Naive thymus-derived CD4-positive, alpha-beta T cell (primary cell): ENCODE measurements around the gene CTCFL. TPM values are rescaled to one million over a fixed set of nuclear protein-coding genes. Genes with fewer than 3 reads are reported as not detected.

Source experiments
- ATAC-seq: fragments of 150-1000 bp; cut with Tn5 transposase; 2 replicates; pipeline ENCODE4 v1.10.0; 2021; ENCODE audit warnings: mild to moderate bottlenecking, moderate library complexity
- CTCF ChIA-PET: fragments of 350-600 bp; sonication (Branson Sonifier 250); formaldehyde crosslinking; loops from one replicate; lab custom pipeline; 2021; ENCODE audit warnings: antibody characterized with exemption; lab: Charles Lee
- POLR2A ChIA-PET: fragments of 350-600 bp; sonication (Branson Sonifier 250); formaldehyde crosslinking; loops from one replicate; lab custom pipeline; 2021; ENCODE audit warnings: antibody characterized with exemption, inconsistent platforms; lab: Charles Lee
- DNase-seq, 9 donors: peaks; one replicate each; pipeline versions ENCODE4 v3.0.0 to v3.0.0-alpha.2; 2020 to 2022; ENCODE audit warnings: mixed read lengths in 1 of 9
- H3K27ac ChIP-seq: one replicate; pipeline ENCODE4 v1.7.0; 2013; ENCODE audit warnings: mild to moderate bottlenecking, low read depth, low read length, moderate library complexity
- H3K27me3 ChIP-seq, 2 donors: one replicate each; pipeline ENCODE4 v1.7.0; 2013; ENCODE audit warnings: low read length in 2 of 2, mild to moderate bottlenecking in 2 of 2, moderate library complexity in 2 of 2; ENCODE audit not compliant: control insufficient read depth in 2 of 2, insufficient read depth in 2 of 2
- H3K36me3 ChIP-seq, 3 experiments: 1 replicate in 2 of 3; 2 replicates in 1 of 3; pipeline ENCODE4 v1.7.0; 2013; ENCODE audit warnings: low read length in 3 of 3, mild to moderate bottlenecking in 3 of 3, moderate library complexity in 1 of 3; ENCODE audit not compliant: insufficient read depth in 3 of 3, control insufficient read depth in 2 of 3
- H3K4me1 ChIP-seq, 2 donors: one replicate each; pipeline ENCODE4 v1.7.0; 2013; ENCODE audit warnings: low read length in 2 of 2, mild to moderate bottlenecking in 2 of 2, moderate library complexity in 1 of 2; ENCODE audit not compliant: control insufficient read depth in 2 of 2, insufficient read depth in 2 of 2
- H3K4me3 ChIP-seq: 2 replicates; pipeline ENCODE4 v1.7.0; 2013; ENCODE audit warnings: mild to moderate bottlenecking, low read length
- H3K9me3 ChIP-seq, 3 experiments: 1 replicate in 2 of 3; 2 replicates in 1 of 3; pipeline ENCODE4 v1.7.0; 2013; ENCODE audit warnings: low read length in 3 of 3; ENCODE audit not compliant: control insufficient read depth in 2 of 3
- H3K27ac Mint-ChIP-seq, 9 donors: one replicate each; pipeline ENCODE4 v1.8.0; 2020 to 2022; ENCODE audit warnings: mixed read lengths in 9 of 9, mild to moderate bottlenecking in 8 of 9, moderate library complexity in 5 of 9, inconsistent platforms in 2 of 9
- H3K27me3 Mint-ChIP-seq, 5 donors: one replicate each; pipeline ENCODE4 v1.8.0; 2021 to 2022; ENCODE audit warnings: mixed read lengths in 5 of 5, mild to moderate bottlenecking in 1 of 5
- H3K36me3 Mint-ChIP-seq, 5 donors: one replicate each; pipeline ENCODE4 v1.8.0; 2020 to 2022; ENCODE audit warnings: mixed read lengths in 5 of 5, mild to moderate bottlenecking in 3 of 5, inconsistent platforms in 1 of 5
- H3K4me1 Mint-ChIP-seq, 7 donors: one replicate each; pipeline ENCODE4 v1.8.0; 2020 to 2022; ENCODE audit warnings: mixed read lengths in 7 of 7, mild to moderate bottlenecking in 3 of 7, inconsistent platforms in 1 of 7
- H3K4me3 Mint-ChIP-seq, 10 donors: one replicate each; pipeline ENCODE4 v1.8.0; 2020 to 2022; ENCODE audit warnings: mild to moderate bottlenecking in 10 of 10, mixed read lengths in 10 of 10, moderate library complexity in 6 of 10, inconsistent platforms in 2 of 10
- H3K9me3 Mint-ChIP-seq, 11 donors: one replicate each; pipeline ENCODE4 v1.8.0; 2020 to 2022; ENCODE audit warnings: mixed read lengths in 11 of 11, mild to moderate bottlenecking in 4 of 11, inconsistent platforms in 1 of 11, moderate library complexity in 1 of 11
- intact Hi-C, 2 donors: fragments of 100-400 bp; cut with micrococcal nuclease; formaldehyde crosslinking; loops; one replicate each; pipeline ENCODE4 v1.15.1; 2023
- polyA plus RNA-seq, 2 donors: library from polyadenylated mRNA; unstranded; fragments of 300-500 nt; fragmentation: Illumina TruSeq; gene quantifications; one replicate each; pipeline ENCODE4 v1.2.3, GENCODE V29; 2021
- total RNA-seq, 6 experiments: library from RNA in 5 of 6; stranded (reverse) in 5 of 6; gene quantifications; 1 replicate in 5 of 6; 2 replicates in 1 of 6; pipeline ENCODE4 v1.2.3 and lab custom pipeline; 2021 to 2026

The CTCFL gene
- total and polyA plus RNA-seq, 7 experiments from 2014 or later: not detected

DNA sequence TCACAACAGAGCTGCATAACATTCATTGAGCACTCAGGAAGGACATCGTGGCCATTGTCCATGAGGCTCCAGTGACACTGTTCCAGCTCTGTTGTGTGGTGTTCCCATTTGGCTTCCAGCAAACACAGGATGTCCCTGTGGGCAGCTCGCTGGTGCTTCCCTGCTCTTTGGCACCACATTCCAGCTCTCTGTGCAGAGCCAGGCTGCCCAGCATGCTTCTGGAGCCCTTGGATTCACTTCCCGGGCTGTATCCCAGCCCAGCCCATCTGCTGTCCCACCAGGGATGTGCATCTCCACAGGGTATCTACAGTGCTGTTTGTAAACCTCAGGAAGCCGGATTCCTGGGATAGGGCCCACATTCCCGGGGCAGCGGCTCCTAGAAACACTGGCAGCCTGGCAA lies 57.2 kb downstream of the CTCFL start:
- no peaks in the 10 kb centered on the region for H3K36me3 ChIP-seq
- ChIA-PET CTCF (interaction anchor here (0.7 kb wide), 1 partner anchor 92 kb away, joined by 4 read pairs; no protein-coding TSS in a partner anchor), POLR2A (interaction anchor here (1.0 kb wide), 1 partner anchor 9 kb away, joined by 3 read pairs; no protein-coding TSS in a partner anchor)
- no peaks in the 10 kb centered on the region for H3K27me3 ChIP-seq
- no peak for ATAC-seq
- no peaks in the 10 kb centered on the region for H3K36me3 Mint-ChIP-seq
- H3K27me3 Mint-ChIP-seq: no peaks in the 10 kb centered on the region
- H3K9me3 ChIP-seq: no peaks in the 10 kb centered on the region
- no peak for DNase-seq
- no peak overlapping the region for H3K27ac Mint-ChIP-seq
- peaks cover 0 to 19% (median 2%) of the 10 kb centered on the region in 7 donors for H3K4me1 Mint-ChIP-seq
- no peaks in the 10 kb centered on the region for H3K4me1 ChIP-seq
- H3K4me3 ChIP-seq: no peak overlapping the region
- no peak overlapping the region for H3K27ac ChIP-seq
- H3K9me3 Mint-ChIP-seq: no peaks in the 10 kb centered on the region
- no peak overlapping the region for H3K4me3 Mint-ChIP-seq
- intact Hi-C loops: no loop called here

DNA sequence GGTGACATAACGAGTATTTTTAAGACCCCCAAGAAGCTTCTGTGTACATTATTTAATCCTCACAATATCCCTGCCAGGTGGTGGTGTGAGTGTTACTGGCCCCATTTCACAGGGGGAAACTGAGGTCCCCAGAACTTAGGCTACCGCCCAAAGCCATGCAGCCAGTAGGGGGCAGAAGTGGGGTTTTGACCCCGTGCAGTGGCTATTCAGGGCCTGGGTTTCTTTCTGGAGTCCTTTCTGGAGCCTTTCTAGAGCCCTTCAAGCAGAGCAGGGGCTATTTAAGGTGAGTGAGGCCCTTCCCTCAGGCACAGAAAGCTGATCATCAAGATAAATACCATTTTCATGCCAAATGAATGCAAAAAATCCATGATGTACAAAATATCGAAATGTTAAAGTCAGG lies 59.0 kb downstream of the CTCFL start:
- CTCF ChIA-PET: interaction anchor here (0.6 kb wide), 1 partner anchor 153 kb away, joined by 3 read pairs; no protein-coding TSS in a partner anchor
- ATAC-seq (no peak), DNase-seq (no peak)
- Mint-ChIP-seq H3K27ac (no peak overlapping the region), H3K4me1 (peaks cover 0 to 17% (median 0%) of the 10 kb centered on the region in 7 donors), H3K27me3 (no peaks in the 10 kb centered on the region), H3K9me3 (no peaks in the 10 kb centered on the region), H3K36me3 (no peaks in the 10 kb centered on the region), H3K4me3 (no peak overlapping the region)
- no peaks in the 10 kb centered on the region for H3K4me1 ChIP-seq
- H3K27me3 ChIP-seq: no peaks in the 10 kb centered on the region
- H3K4me3 ChIP-seq: no peak overlapping the region
- POLR2A ChIA-PET: no interaction called here
- no peaks in the 10 kb centered on the region for H3K9me3 ChIP-seq
- H3K27ac ChIP-seq: no peak overlapping the region
- intact Hi-C loops: no loop called here
- no peaks in the 10 kb centered on the region for H3K36me3 ChIP-seq

DNA sequence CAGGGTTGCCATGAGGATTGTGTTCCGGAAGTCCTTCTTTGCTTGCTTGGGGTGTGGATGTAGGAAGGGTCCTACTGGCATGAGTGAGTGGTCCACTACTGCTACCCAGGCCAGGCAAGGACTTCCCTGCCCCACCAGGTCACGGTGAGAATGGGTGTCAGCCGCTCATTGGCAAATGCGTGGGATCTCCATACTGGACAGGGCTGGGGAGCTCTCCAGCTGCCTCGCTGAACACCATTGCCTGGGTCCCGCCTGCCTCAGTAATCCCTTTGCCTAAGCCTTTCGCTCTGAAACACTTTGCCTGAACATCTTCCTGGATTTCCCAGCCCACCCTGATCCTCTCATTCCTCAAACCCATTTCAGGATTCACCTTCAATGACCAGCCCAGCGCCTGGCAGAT lies 59.5 kb downstream of the CTCFL start:
- Mint-ChIP-seq H3K9me3 (no peaks in the 10 kb centered on the region), H3K4me1 (peaks cover 0 to 15% (median 0%) of the 10 kb centered on the region in 7 donors), H3K4me3 (no peak overlapping the region), H3K27ac (no peak overlapping the region), H3K36me3 (no peaks in the 10 kb centered on the region), H3K27me3 (no peaks in the 10 kb centered on the region)
- DNase-seq (no peak), ATAC-seq (no peak)
- no peak overlapping the region for H3K4me3 ChIP-seq
- H3K36me3 ChIP-seq: no peaks in the 10 kb centered on the region
- H3K27ac ChIP-seq: no peak overlapping the region
- intact Hi-C loops: no loop called here
- H3K4me1 ChIP-seq: no peaks in the 10 kb centered on the region
- ChIA-PET POLR2A (no interaction called here), CTCF (interaction anchor here (0.6 kb wide), 1 partner anchor 130 kb away, joined by 3 read pairs; no protein-coding TSS in a partner anchor)
- H3K9me3 ChIP-seq: no peaks in the 10 kb centered on the region
- H3K27me3 ChIP-seq: no peaks in the 10 kb centered on the region

DNA sequence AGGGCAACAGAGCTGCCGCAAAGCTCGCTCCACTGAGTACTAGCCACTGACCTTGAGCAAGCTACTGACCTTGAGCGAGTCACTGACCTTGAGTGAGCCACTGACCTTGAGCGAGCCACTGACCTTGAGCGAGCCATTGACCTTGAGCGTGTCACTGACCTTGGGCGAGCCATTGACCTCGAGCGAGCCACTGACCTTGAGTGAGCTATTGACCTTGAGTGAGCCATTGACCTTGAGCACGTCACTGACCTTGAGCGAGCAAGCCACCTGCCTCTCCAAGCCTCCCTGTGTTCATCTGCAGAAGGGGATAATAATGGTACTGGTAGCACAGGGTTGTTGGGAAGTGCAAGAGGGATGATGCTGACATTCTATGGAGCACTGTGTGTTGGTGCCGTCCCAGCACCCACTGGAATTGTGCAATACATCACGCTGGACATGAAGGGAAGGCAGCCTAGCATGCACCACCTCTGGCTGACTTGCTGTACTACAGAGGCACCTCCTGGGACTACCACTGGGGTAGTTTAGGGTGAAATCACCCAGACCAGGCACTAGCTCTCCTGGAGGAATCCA lies 60.2 kb downstream of the CTCFL start:
- H3K4me3 Mint-ChIP-seq: no peak overlapping the region
- Histone ChIP-seq H3K4me3 (no peak overlapping the region), H3K27ac (no peak overlapping the region), H3K4me1 (no peaks in the 10 kb centered on the region), H3K9me3 (no peaks in the 10 kb centered on the region), H3K36me3 (no peaks in the 10 kb centered on the region), H3K27me3 (no peaks in the 10 kb centered on the region)
- no peaks in the 10 kb centered on the region for H3K36me3 Mint-ChIP-seq
- intact Hi-C loops: no loop called here
- no peaks in the 10 kb centered on the region for H3K9me3 Mint-ChIP-seq
- CTCF ChIA-PET: interaction anchor here (0.6 to 1.1 kb wide), 2 partner anchors 14 to 130 kb away, joined by 3 to 5 read pairs; no protein-coding TSS in a partner anchor
- peak; percentile 74 for ATAC-seq
- POLR2A ChIA-PET: interaction anchor here (0.8 to 1.5 kb wide), 2 partner anchors 9 to 67 kb away, joined by 3 to 4 read pairs; no protein-coding TSS in a partner anchor
- DNase-seq: no peak
- H3K27ac Mint-ChIP-seq: no peak overlapping the region
- H3K27me3 Mint-ChIP-seq: no peaks in the 10 kb centered on the region
- peaks cover 0 to 15% (median 0%) of the 10 kb centered on the region in 7 donors for H3K4me1 Mint-ChIP-seq

DNA sequence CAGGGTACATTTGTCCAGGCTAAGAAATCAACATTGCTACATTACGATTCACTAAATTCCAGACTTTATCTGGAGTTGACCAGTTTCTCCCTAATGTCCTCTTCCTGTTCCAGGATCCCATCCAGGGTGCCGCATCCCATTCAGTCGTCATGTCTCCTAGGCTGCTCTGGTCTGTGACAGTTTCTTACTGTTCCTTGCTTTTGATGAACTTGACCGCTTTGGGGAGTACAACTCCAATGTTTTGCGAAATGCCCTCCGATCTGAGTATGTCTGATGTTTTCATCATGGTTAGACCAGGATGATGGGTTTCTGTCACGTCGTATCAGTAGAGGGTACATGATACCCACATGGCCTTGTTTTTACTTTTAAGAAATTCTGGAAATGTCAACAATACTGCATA lies 62.2 kb downstream of the CTCFL start:
- intact Hi-C loops: no loop called here
- H3K4me3 Mint-ChIP-seq: no peak overlapping the region
- H3K27me3 Mint-ChIP-seq: no peaks in the 10 kb centered on the region
- no peak for ATAC-seq
- no peaks in the 10 kb centered on the region for H3K9me3 Mint-ChIP-seq
- no peaks in the 10 kb centered on the region for H3K9me3 ChIP-seq
- POLR2A ChIA-PET: no interaction called here
- H3K27ac ChIP-seq: no peak overlapping the region
- DNase-seq: no peak
- peak overlapping the region in 1 of 9 donors; percentile 19 for H3K27ac Mint-ChIP-seq
- no peak overlapping the region for H3K4me3 ChIP-seq
- no peaks in the 10 kb centered on the region for H3K4me1 ChIP-seq
- H3K36me3 ChIP-seq: no peaks in the 10 kb centered on the region
- H3K36me3 Mint-ChIP-seq: no peaks in the 10 kb centered on the region
- no peaks in the 10 kb centered on the region for H3K27me3 ChIP-seq
- CTCF ChIA-PET: no interaction called here
- H3K4me1 Mint-ChIP-seq: peaks cover 0 to 15% (median 0%) of the 10 kb centered on the region in 7 donors

DNA sequence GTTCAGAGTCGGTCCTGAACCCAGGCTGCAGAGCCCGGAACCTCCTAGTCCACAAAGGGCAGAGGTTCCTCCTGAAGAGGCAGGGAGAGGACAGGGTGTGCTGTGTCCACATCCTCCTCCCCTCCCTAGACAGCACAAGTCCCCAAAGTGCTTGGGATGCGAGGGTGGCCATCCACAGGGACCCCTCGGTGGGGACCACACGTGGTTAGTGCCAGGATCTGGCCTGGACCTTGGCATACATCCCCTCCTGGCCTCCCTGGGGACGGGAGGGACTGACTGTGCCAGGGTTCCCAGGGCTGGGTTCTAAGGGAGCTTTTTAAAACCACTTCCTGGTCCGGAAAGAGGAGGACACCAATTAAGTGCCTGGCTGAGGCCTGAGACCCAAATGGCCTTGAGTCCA lies 63.2 kb downstream of the CTCFL start:
- POLR2A ChIA-PET: no interaction called here
- no peaks in the 10 kb centered on the region for H3K4me1 ChIP-seq

More for the DNA sequence above, 63.2 kb downstream of the CTCFL start:
- no peaks in the 10 kb centered on the region for H3K36me3 Mint-ChIP-seq
- Histone ChIP-seq H3K9me3 (no peaks in the 10 kb centered on the region), H3K27me3 (no peaks in the 10 kb centered on the region), H3K4me3 (no peak overlapping the region), H3K36me3 (no peaks in the 10 kb centered on the region), H3K27ac (no peak overlapping the region)
- peaks cover 0 to 15% (median 0%) of the 10 kb centered on the region in 7 donors for H3K4me1 Mint-ChIP-seq
- no peak for ATAC-seq
- intact Hi-C loops: no loop called here
- no peaks in the 10 kb centered on the region for H3K9me3 Mint-ChIP-seq
- no peak overlapping the region for H3K4me3 Mint-ChIP-seq
- H3K27ac Mint-ChIP-seq: no peak overlapping the region
- no peak for DNase-seq
- no peaks in the 10 kb centered on the region for H3K27me3 Mint-ChIP-seq
- CTCF ChIA-PET: no interaction called here
